ENCODE measurements around the gene COL9A3.

The COL9A3 gene

GRCh38 chr20:62778601-62779416 lies 38.0 kb upstream of the COL9A3 start:
- in situ Hi-C loops (cut with MboI; ENCODE audit: low sequenced_read_pairs): no loop called here

- in situ Hi-C loops (cut with MboI; ENCODE audit: low sequenced_read_pairs): no loop called here
Measured at GRCh38 chr20:62779417-62779685, 37.5 kb upstream of the COL9A3 start.

- in situ Hi-C loops (cut with MboI; ENCODE audit: low sequenced_read_pairs): no loop called here
Measured at GRCh38 chr20:62780204-62780603, 36.6 kb upstream of the COL9A3 start.

GRCh38 chr20:62780696-62781095 lies 36.2 kb upstream of the COL9A3 start:
- in situ Hi-C loops (cut with MboI; ENCODE audit: low sequenced_read_pairs): no loop called here

GRCh38 chr20:62782149-62782892 lies 34.5 kb upstream of the COL9A3 start:
- in situ Hi-C loops (cut with MboI; ENCODE audit: low sequenced_read_pairs): no loop called here

- in situ Hi-C loops (cut with MboI; ENCODE audit: low sequenced_read_pairs): no loop called here
Measured at GRCh38 chr20:62782893-62783278, 34.0 kb upstream of the COL9A3 start.

GRCh38 chr20:62784497-62784896 lies 32.4 kb upstream of the COL9A3 start:
- in situ Hi-C loops (cut with MboI; ENCODE audit: low sequenced_read_pairs): no loop called here

GRCh38 chr20:62785393-62785792 lies 31.5 kb upstream of the COL9A3 start:
- in situ Hi-C loops (cut with MboI; ENCODE audit: low sequenced_read_pairs): no loop called here

GRCh38 chr20:62786157-62786556 lies 30.7 kb upstream of the COL9A3 start:
- in situ Hi-C loops (cut with MboI; ENCODE audit: low sequenced_read_pairs): no loop called here

- in situ Hi-C loops (cut with MboI; ENCODE audit: low sequenced_read_pairs): no loop called here
Measured at GRCh38 chr20:62787321-62787720, 29.5 kb upstream of the COL9A3 start.

GRCh38 chr20:62787866-62788265 lies 29.0 kb upstream of the COL9A3 start:
- in situ Hi-C loops (cut with MboI; ENCODE audit: low sequenced_read_pairs): no loop called here

GRCh38 chr20:62788607-62789006 lies 28.2 kb upstream of the COL9A3 start:
- in situ Hi-C loops (cut with MboI; ENCODE audit: low sequenced_read_pairs): no loop called here

- in situ Hi-C loops (cut with MboI; ENCODE audit: low sequenced_read_pairs): no loop called here
Measured at GRCh38 chr20:62790075-62790474, 26.8 kb upstream of the COL9A3 start.

- in situ Hi-C loops (cut with MboI; ENCODE audit: low sequenced_read_pairs): no loop called here
Measured at GRCh38 chr20:62791301-62792181, 25.3 kb upstream of the COL9A3 start.

GRCh38 chr20:62792182-62792939 lies 24.5 kb upstream of the COL9A3 start:
- in situ Hi-C loops (cut with MboI; ENCODE audit: low sequenced_read_pairs): no loop called here

GRCh38 chr20:62792940-62793756 lies 23.7 kb upstream of the COL9A3 start:
- in situ Hi-C loops (cut with MboI; ENCODE audit: low sequenced_read_pairs): no loop called here

GRCh38 chr20:62793757-62794006 lies 23.2 kb upstream of the COL9A3 start:
- in situ Hi-C loops (cut with MboI; ENCODE audit: low sequenced_read_pairs): no loop called here

- in situ Hi-C loops (cut with MboI; ENCODE audit: low sequenced_read_pairs): no loop called here
Measured at GRCh38 chr20:62794007-62794724, 22.7 kb upstream of the COL9A3 start.

- in situ Hi-C loops (cut with MboI; ENCODE audit: low sequenced_read_pairs): no loop called here
Measured at GRCh38 chr20:62795023-62795761, 21.7 kb upstream of the COL9A3 start.
